ENCODE measurements around the gene SLC30A3. TPM values are rescaled to one million over a fixed set of nuclear protein-coding genes. Genes with fewer than 3 reads are reported as not detected.

SLC30A3 gene
- total and polyA plus RNA-seq, 2 of the 4 experiments (the other 2 are of a cell fraction), result 0.15 TPM; not detected in 1

DNA sequence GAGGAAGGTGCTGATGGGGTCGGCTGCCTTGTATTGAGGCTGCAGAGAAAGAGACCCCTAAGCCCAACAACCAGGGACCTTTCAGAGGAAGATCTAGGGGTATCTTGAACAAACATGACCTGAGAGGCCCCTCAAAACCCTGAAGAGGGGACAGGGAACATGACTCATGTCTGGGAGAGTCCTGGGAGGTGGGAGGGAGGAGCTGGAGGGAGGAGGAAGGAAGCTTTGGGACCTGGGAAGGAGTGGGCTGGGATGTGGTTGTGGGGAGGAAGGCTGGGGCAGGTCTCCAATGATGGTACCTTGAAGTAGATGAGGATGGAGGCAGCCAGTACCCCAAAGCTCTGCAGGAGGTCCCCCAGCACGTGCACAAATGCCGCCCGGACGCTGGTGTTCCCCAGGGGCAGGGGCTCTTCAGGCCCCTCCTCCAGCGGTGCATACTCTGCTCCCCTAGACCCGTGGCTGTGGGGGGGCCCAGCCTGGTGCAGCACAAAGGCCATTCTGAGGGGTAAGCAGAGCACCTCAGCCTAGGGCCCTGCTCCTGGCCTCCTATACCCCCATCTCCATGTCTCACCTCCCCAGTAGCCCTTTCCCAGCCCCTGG is 5.9 kb downstream of the SLC30A3 start:
- BruUV-seq (replicated peaks), result no TSS peak
- no peaks in the 10 kb centered on the region for H3K36me3 ChIP-seq (ENCODE audit: control insufficient read depth, insufficient read depth, low read length)
- H3K18ac ChIP-seq (ENCODE audit: low read depth, low read length), result no peak overlapping the region
- no peak overlapping the region for H4K91ac ChIP-seq (ENCODE audit: insufficient read depth, low read depth, low read length)
- H3K4me3 ChIP-seq (ENCODE audit: insufficient read depth, low read depth, low read length), result no peak overlapping the region
- no peak overlapping the region for H2BK15ac ChIP-seq (ENCODE audit: low read depth, low read length)
- peaks cover 6% of the 10 kb centered on the region for H3K4me1 ChIP-seq (ENCODE audit: control insufficient read depth, insufficient read depth, low read length)
- no peak overlapping the region; the same call in 1 of the 2 replicates for H3K23ac ChIP-seq (ENCODE audit: low read depth, low read length)
- 69% methylated on average over 2 of the region's 7 CpGs; no CpG with 5 or more reads in 1 of the 2 experiments for WGBS, 2 experiments (ENCODE audit: extremely low coverage in 2 of 2, insufficient read length in 1 of 2)
- H3K56ac ChIP-seq (ENCODE audit: extremely low read depth, insufficient read depth, low read length), result no peak overlapping the region
- H4K20me1 ChIP-seq (ENCODE audit: insufficient read depth, low read length), result no peaks in the 10 kb centered on the region
- no peak overlapping the region for H2AFZ ChIP-seq (replicated peaks; ENCODE audit: low read length, poor library complexity)
- TF ChIP-seq MXI1 (IDR thresholded peaks at IDR 0.05; ENCODE audit: borderline replicate concordance, low read depth, low read length) (no peak), BHLHE40 (IDR thresholded peaks at IDR 0.05; ENCODE audit: low read depth, low read length) (no peak), SMC3 (IDR thresholded peaks at IDR 0.05; ENCODE audit: low read depth, low read length) (no peak), RFX5 (IDR thresholded peaks at IDR 0.05; ENCODE audit: low read depth, low read length) (no peak), NFE2L2 (IDR thresholded peaks at IDR 0.05; ENCODE audit: low read depth, low read length) (no peak)
- TF ChIP-seq, protein P1, sequence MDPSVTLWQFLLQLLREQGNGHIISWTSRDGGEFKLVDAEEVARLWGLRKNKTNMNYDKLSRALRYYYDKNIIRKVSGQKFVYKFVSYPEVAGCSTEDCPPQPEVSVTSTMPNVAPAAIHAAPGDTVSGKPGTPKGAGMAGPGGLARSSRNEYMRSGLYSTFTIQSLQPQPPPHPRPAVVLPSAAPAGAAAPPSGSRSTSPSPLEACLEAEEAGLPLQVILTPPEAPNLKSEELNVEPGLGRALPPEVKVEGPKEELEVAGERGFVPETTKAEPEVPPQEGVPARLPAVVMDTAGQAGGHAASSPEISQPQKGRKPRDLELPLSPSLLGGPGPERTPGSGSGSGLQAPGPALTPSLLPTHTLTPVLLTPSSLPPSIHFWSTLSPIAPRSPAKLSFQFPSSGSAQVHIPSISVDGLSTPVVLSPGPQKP (IDR thresholded peaks at IDR 0.05; ENCODE audit: borderline replicate concordance, low read depth, low read length), result no peak
- no peak overlapping the region for H2BK5ac ChIP-seq (ENCODE audit: low read depth, low read length, poor library complexity, severe bottlenecking)
- H3K14ac ChIP-seq (replicated peaks; ENCODE audit: low read depth, low read length), result no peak overlapping the region
- no peak overlapping the region for H4K8ac ChIP-seq (ENCODE audit: low read depth in 2 of 2, low read length in 2 of 2)
- H3K79me1 ChIP-seq (ENCODE audit: low read depth in 1 of 2, low read length in 2 of 2), result no peaks in the 10 kb centered on the region
- dilution Hi-C loops (cut with HindIII; ENCODE audit: low sequenced_read_pairs, unreplicated experiment) (no loop called here), intact Hi-C loops (cut with micrococcal nuclease) (no loop called here), in situ Hi-C loops (cut with MboI; ENCODE audit: low sequenced_read_pairs) (no loop called here)
- CTCF ChIA-PET, result no interaction called here
- H2BK20ac ChIP-seq (ENCODE audit: low read depth, low read length), result no peak overlapping the region
- no peaks in the 10 kb centered on the region for H3K9me3 ChIP-seq (ENCODE audit: control insufficient read depth, insufficient read depth, low read length)
- no peak overlapping the region for H3K4me2 ChIP-seq (ENCODE audit: low read depth, low read length)
- no peak overlapping the region for H2BK120ac ChIP-seq (ENCODE audit: low read depth, low read length)
- H2AK9ac ChIP-seq (replicated peaks; ENCODE audit: low read depth, low read length, poor library complexity), result no peak overlapping the region
- H3K27ac ChIP-seq (ENCODE audit: insufficient read depth, low read length), result no peak overlapping the region
- H3K27me3 ChIP-seq (ENCODE audit: control insufficient read depth, insufficient read depth, low read length), result peaks cover 46% of the 10 kb centered on the region
- POLR2A ChIA-PET (ENCODE audit: unreplicated experiment), result no interaction called here
- peaks cover 9% of the 10 kb centered on the region; the same call in 1 of the 2 replicates for H3K9me1 ChIP-seq (ENCODE audit: insufficient read depth, low read length)
- no peak overlapping the region for H2AK5ac ChIP-seq (ENCODE audit: low read depth, low read length)
- no peak for ATAC-seq (ENCODE audit: low read depth)
- no peak overlapping the region for H3K9ac ChIP-seq (ENCODE audit: low read depth, low read length)
- no peak for DNase-seq
- H3K4ac ChIP-seq (ENCODE audit: low read depth, low read length), result no peak overlapping the region
- no peak overlapping the region for H4K5ac ChIP-seq (ENCODE audit: low read depth, low read length)

All from IMR-90 (cell line).